SKM-1 treated with dmso at 0.1 percent for 144 hours (cell line): ENCODE measurements around the gene PCDHGA11.
"Not testable (repeated sequence)": the region's sequence is repeated elsewhere in the genome, so short reads cannot be mapped to it uniquely, and the experiment has no call there.

Experiments used
- DNase-seq: peaks from one replicate; lab custom pipeline; 2025; ENCODE audit not compliant: unreplicated experiment; lab: John Stamatoyannopoulos, UW

PCDHGA11 gene

DNA sequence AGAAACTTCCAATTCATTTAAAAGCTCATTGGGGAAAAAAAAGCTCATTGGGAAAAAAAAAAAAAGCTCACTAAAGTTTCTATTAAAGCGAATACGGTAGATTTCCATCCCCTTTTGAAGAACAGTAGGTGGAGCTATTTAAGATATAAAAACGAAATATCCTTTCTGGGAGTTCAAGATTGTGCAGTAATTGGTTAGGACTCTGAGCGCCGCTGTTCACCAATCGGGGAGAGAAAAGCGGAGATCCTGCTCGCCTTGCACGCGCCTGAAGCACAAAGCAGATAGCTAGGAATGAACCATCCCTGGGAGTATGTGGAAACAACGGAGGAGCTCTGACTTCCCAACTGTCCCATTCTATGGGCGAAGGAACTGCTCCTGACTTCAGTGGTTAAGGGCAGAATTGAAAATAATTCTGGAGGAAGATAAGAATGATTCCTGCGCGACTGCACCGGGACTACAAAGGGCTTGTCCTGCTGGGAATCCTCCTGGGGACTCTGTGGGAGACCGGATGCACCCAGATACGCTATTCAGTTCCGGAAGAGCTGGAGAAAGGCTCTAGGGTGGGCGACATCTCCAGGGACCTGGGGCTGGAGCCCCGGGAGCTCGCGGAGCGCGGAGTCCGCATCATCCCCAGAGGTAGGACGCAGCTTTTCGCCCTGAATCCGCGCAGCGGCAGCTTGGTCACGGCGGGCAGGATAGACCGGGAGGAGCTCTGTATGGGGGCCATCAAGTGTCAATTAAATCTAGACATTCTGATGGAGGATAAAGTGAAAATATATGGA, 9.7 kb downstream of the PCDHGA11 start, which contains the start of gene PCDHGA12:
PCDHGA12 (plus strand) TSS at position 176 of the 782 bp plus-strand sequence; CDS start at position 429, 253 bp downstream.
- no peak for DNase-seq

DNA sequence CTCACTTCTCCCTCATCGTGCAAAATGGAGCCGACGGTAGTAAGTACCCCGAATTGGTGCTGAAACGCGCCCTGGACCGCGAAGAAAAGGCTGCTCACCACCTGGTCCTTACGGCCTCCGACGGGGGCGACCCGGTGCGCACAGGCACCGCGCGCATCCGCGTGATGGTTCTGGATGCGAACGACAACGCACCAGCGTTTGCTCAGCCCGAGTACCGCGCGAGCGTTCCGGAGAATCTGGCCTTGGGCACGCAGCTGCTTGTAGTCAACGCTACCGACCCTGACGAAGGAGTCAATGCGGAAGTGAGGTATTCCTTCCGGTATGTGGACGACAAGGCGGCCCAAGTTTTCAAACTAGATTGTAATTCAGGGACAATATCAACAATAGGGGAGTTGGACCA, 10.4 kb downstream of the PCDHGA11 start:
- no peak for DNase-seq

- not testable (repeated sequence) for DNase-seq
These were observed 11.5 kb downstream of the PCDHGA11 start for GRCh38 chr5:141432308-141432707.

DNA sequence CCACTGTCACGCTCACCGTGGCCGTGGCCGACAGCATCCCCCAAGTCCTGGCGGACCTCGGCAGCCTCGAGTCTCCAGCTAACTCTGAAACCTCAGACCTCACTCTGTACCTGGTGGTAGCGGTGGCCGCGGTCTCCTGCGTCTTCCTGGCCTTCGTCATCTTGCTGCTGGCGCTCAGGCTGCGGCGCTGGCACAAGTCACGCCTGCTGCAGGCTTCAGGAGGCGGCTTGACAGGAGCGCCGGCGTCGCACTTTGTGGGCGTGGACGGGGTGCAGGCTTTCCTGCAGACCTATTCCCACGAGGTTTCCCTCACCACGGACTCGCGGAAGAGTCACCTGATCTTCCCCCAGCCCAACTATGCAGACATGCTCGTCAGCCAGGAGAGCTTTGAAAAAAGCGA, 11.9 kb downstream of the PCDHGA11 start:
- DNase-seq = not testable (repeated sequence)

DNA sequence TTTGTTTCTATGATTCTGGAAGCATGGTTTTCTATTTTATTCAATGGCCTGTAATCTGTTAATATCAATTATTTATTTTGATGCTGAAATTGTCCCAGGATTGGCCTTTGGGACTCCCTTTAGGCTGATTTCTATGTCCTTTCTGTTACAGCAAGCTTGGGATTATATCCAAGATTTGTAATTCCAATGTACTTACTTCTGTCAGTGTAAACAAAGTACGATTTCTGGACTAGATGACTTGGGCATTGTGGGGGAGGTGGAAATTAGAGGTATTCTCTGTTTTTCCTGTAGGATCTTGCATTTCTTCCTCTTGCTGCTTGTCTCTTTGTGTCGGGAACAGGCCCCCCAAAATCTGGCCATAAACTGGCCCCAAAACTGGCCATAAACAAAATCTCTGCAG, 13.2 kb downstream of the PCDHGA11 start:
- no peak for DNase-seq

GRCh38 chr5:141437221-141437620, 16.4 kb downstream of the PCDHGA11 start:
- DNase-seq = no peak

DNA sequence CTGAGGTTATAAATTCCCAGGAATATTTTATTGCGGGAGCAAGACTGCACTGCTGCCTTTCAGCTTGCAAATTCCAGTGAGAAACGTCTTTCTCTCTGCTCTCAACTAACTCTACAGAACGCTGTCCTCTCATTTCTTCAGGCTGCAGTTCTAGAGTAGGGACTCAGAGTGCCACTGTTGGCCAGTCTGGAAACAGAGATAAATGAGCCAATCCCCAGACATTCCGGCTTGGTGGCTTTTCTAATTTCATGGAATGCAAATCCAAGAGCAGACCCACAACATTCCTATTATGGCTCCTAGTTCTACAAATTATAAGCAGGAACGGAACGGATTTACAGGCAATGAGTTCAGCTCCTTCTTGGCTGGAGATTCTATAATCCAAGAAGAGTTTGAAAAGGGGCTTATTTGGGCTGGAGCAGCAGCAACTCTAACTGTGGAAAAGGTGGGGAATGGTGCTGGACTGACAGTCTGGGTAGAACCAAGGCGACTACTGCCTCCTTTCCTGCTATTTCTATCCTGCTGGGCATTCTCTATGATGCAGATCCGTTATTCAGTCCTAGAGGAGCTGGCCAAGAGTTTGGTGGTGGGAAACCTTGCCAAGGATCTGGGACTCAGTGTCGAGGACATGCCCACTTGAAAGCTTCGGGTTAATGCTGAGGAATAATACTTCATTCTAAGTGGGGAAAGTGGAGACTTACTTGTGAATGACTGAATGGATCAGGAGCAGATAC, 18.7 kb downstream of the PCDHGA11 start:
- no peak for DNase-seq

GRCh38 chr5:141440341-141440740, 19.5 kb downstream of the PCDHGA11 start:
- DNase-seq = no peak

DNA sequence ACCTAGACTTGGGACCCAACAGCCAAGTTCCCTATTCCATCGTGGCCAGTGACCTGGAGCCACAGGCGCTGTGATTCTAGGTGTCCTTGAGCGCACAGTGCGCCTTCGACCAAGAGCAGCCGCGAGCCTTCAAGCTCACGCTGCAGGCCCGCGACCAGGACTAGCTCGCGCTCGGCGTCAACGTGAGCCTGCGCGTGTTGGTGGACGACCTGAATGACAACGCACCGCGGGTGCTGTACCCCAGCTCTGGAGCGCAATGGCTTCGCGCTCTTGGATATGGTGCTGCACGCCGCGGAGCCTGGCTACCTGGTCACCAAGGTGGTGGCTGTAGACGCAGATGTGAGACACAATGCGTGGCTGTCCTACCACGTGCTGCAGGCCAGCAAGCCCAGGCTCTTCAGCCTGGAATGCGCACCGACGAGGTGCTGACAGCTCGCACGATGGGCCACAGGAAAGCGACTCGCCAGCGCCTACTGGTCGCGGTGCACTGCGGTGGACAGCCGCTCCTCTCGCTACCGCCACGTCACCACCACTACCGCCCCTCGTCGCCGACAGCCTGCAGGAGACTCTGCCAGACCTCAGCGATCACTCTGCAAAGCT, 20.8 kb downstream of the PCDHGA11 start:
- DNase-seq = no peak

GRCh38 chr5:141465351-141465750, 44.5 kb downstream of the PCDHGA11 start:
- no peak for DNase-seq
